Measurements from ENCODE around the gene MEPCE. TPM values are rescaled to one million over a fixed set of nuclear protein-coding genes. Genes with fewer than 3 reads are reported as not detected.

Gene MEPCE
- total and polyA plus RNA-seq, 10 of the 15 experiments (the other 5 are each of a cell fraction or from before 2014, with no cell fraction given) = 8.2 to 48.0 (median 22.1) TPM

GRCh38 chr7:100397315-100398081, 32.1 kb upstream of the MEPCE start:
- ChIA-PET POLR2A (interaction anchor here (0.5 to 3.7 kb wide), 7 partner anchors 10 to 245 kb away, joined by 3 to 33 read pairs (median 7); no protein-coding TSS in a partner anchor), SMC1A (ENCODE audit: uncharacterized antibody, unreplicated experiment) (interaction anchor here (0.9 to 3.9 kb wide), 5 partner anchors 10 to 265 kb away, joined by 3 to 30 read pairs (median 20); no protein-coding TSS in a partner anchor), CTCF (interaction anchor here (1.0 to 3.6 kb wide), 5 partner anchors 9 to 728 kb away, joined by 3 to 25 read pairs (median 3); no protein-coding TSS in a partner anchor), RAD21 (ENCODE audit: unreplicated experiment) (interaction anchor here (1.4 to 3.6 kb wide), 5 partner anchors 8 to 29 kb away, joined by 4 to 27 read pairs (median 8); no protein-coding TSS in a partner anchor)
- H3K79me2 ChIP-seq (ENCODE audit: control insufficient read depth, insufficient read depth, low read length) = no peaks in the 10 kb centered on the region
- in situ Hi-C loops (cut with MboI) = no loop called here
- no peaks in the 10 kb centered on the region for H4K20me1 ChIP-seq (ENCODE audit: control insufficient read depth, insufficient read depth)
- H3K4me1 ChIP-seq (ENCODE audit: control insufficient read depth, insufficient read depth, low read length) = peaks cover 29% of the 10 kb centered on the region
- no peaks in the 10 kb centered on the region for H3K27me3 ChIP-seq (replicated peaks in 1 of 2; ENCODE audit: control insufficient read depth in 2 of 2, insufficient read depth in 2 of 2, low read length in 1 of 2)
- TF ChIP-seq FOS (IDR thresholded peaks at IDR 0.05; ENCODE audit: borderline replicate concordance, extremely low read depth, insufficient read length) (no peak), ZBTB33 (IDR thresholded peaks at IDR 0.05) (no peak), NR2C2 (IDR thresholded peaks at IDR 0.05; ENCODE audit: borderline replicate concordance, control insufficient read depth, insufficient read length, low read depth) (no peak), SIN3A (IDR thresholded peaks at IDR 0.05; ENCODE audit: low read depth, low read length) (no peak), ZBTB40 (IDR thresholded peaks at IDR 0.05; ENCODE audit: borderline replicate concordance) (no peak), SREBF2 (IDR thresholded peaks at IDR 0.05; ENCODE audit: low read length) (no peak), HDAC2 (IDR thresholded peaks at IDR 0.05) (no peak), EED (IDR thresholded peaks at IDR 0.05; ENCODE audit: low read depth) (no peak), ZNF207 (IDR thresholded peaks at IDR 0.05; ENCODE audit: borderline replicate concordance) (no peak), CEBPB (IDR thresholded peaks at IDR 0.05; ENCODE audit: borderline replicate concordance in 1 of 2, low read depth in 2 of 2, low read length in 2 of 2) (no peak), YBX1 (IDR thresholded peaks at IDR 0.05) (no peak), ZNF274 (IDR thresholded peaks at IDR 0.05; ENCODE audit: insufficient read depth, insufficient read length) (no peak)
- FAIRE-seq (no peak), DNase-seq (ENCODE audit: low read depth, low spot score) (no peak), ATAC-seq (no peak)
- 79% methylated on average over 10 of the region's 13 CpGs for WGBS (ENCODE audit: insufficient coverage, insufficient replicate concordance, low lambda C conversion rate, missing lambda C conversion rate)
- H3K27ac ChIP-seq (ENCODE audit: control insufficient read depth, insufficient read depth) = peak overlapping the region; percentile 17; the same call in 1 of the 2 replicates
- H3K9me3 ChIP-seq (replicated peaks; ENCODE audit: control insufficient read depth, insufficient read depth, low read length) = no peaks in the 10 kb centered on the region
- no TSS peak for BruUV-seq (replicated peaks)
- 0 out of 2 replicates have a peak overlapping the region, but pooled peaks have one; percentile 14 for H3K4me3 ChIP-seq
- H3K4me2 ChIP-seq (ENCODE audit: control insufficient read depth, insufficient read depth) = peak overlapping the region; percentile 54
- no peak overlapping the region for H2AFZ ChIP-seq (ENCODE audit: control insufficient read depth, low read depth, low read length)
- H3K9ac ChIP-seq (ENCODE audit: control insufficient read depth, insufficient read depth, low read length) = no peak overlapping the region
- intact Hi-C loops (cut with micrococcal nuclease; ENCODE audit: unreplicated experiment) = loop anchor here (2.0 kb wide), 1 partner anchor 23 kb away; no protein-coding TSS in a partner anchor
- no peaks in the 10 kb centered on the region for H3K36me3 ChIP-seq (ENCODE audit: control insufficient read depth in 2 of 2, insufficient read depth in 2 of 2, low read length in 1 of 2)

Data from GM12878 (cell line).